Heart left ventricle (tissue), 13 donors: ENCODE results near the gene MGLL.

Source experiments
- CTCF ChIP-seq, 12 donors: fragments of 200-600 bp; sonication (generic) in 4 of 12; IDR thresholded peaks; one replicate each; pipeline versions ENCODE4 v1.5.0 to v1.8.0; 2018 to 2022; ENCODE audit warnings: antibody characterized with exemption in 12 of 12, mild to moderate bottlenecking in 5 of 12
- POLR2A ChIP-seq, 2 donors: fragments of 450-650 bp; IDR thresholded peaks; one replicate each; pipeline ENCODE4 v1.6.1; 2017; ENCODE audit warnings: antibody characterized with exemption in 2 of 2, mild to moderate bottlenecking in 2 of 2, moderate library complexity in 2 of 2
- donor health status: ischemic (EF 13 %, LVEDD 7.1; RV severe dilation, severe dysfunction).
- donor health status: DM: no; HTN: yes; CAD: no.
- donor health status: DM: no; HTN: no; CAD: no.
- donor health status: ischemic (EF 25% LVEDD 6.9; RV normal size, moderate dysfunction).
- donor health status: ischemic (EF 25% LVEDD 5.7; RV mildly dilated, moderate dysfunction).
- donor health status: ischemic (EF 35%, LVEDD 5.7; RV mildly dilated, moderate dysfunction).
- donor health status: nonischemic (EF 11% LVEDD 7.7; RV severe dilation, severe dysfunction).
- donor health status: DM: yes; HTN: yes; CAD: no.
- donor health status: PGD.
- donor health status: ischemic (EF 29% LVEDD 5.4; RV normal size, mild dysfunction).
- donor health status: nonischemic (EF 23%, LVEDD 6.1; RV moderate dilation, normal function).

DNA sequence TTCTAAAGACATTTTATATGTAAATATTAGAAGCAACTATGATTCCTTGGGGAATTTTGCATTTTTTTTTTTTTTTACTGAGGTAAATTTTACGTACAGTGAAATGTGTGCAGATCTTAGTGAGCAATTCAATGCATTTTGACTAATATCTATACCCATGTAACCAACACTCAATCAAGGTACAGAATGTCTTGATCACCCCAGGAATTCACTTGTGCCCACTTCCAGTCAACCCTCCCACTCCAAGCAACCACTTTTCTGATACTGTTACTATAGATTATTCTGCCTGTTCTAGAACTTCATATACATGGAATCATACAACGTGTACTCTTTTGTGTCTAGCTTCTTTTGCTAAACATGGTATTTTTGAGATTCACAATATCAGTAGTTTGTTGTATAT is 45.1 kb upstream of the MGLL start:
- TF ChIP-seq POLR2A (IDR thresholded peaks at IDR 0.05) (no peak), CTCF (IDR thresholded peaks at IDR 0.05) (no peak)
